ENCODE results near the gene VSTM2A.
"Not testable (repeated sequence)": the region's sequence is repeated elsewhere in the genome, so short reads cannot be mapped to it uniquely, and the experiment has no call there.

VSTM2A gene

GRCh38 chr7:54541669-54542625, at the start of gene VSTM2A:
TSS of gene VSTM2A (plus strand) at chr7:54542375. CDS start at chr7:54542731, 356 bp downstream.
- no peak for DNase-seq

- not testable (repeated sequence) for DNase-seq
Observed at GRCh38 chr7:54504531-54504930, 37.6 kb upstream of the VSTM2A start.

GRCh38 chr7:54529568-54529967, 12.6 kb upstream of the VSTM2A start:
- DNase-seq: no peak

GRCh38 chr7:54538122-54538521, 4.1 kb upstream of the VSTM2A start:
- DNase-seq: no peak

- no peak for DNase-seq
Observed at GRCh38 chr7:54543051-54543488, 895 bp downstream of the VSTM2A start.

- DNase-seq: no peak
Observed at GRCh38 chr7:54544149-54544526, 2.0 kb downstream of the VSTM2A start.

- no peak for DNase-seq
Observed at GRCh38 chr7:54544527-54545240, 2.5 kb downstream of the VSTM2A start.

GRCh38 chr7:54545241-54545563, 3.0 kb downstream of the VSTM2A start:
- DNase-seq: no peak

- DNase-seq: no peak
Observed at GRCh38 chr7:54546081-54546985, 4.2 kb downstream of the VSTM2A start.

- no peak for DNase-seq
Observed at GRCh38 chr7:54546986-54547314, 4.8 kb downstream of the VSTM2A start.

GRCh38 chr7:54550471-54550870, 8.3 kb downstream of the VSTM2A start:
- DNase-seq: no peak

GRCh38 chr7:54556121-54556520, 13.9 kb downstream of the VSTM2A start:
- DNase-seq: no peak

- no peak for DNase-seq
Observed at GRCh38 chr7:54559401-54559800, 17.2 kb downstream of the VSTM2A start.

- DNase-seq: no peak
Observed at GRCh38 chr7:54560198-54560597, 18.0 kb downstream of the VSTM2A start.

GRCh38 chr7:54560723-54561122, 18.5 kb downstream of the VSTM2A start:
- DNase-seq: no peak

- DNase-seq: no peak
Observed at GRCh38 chr7:54563329-54563916, 21.2 kb downstream of the VSTM2A start.

- DNase-seq: no peak
Observed at GRCh38 chr7:54565432-54565831, 23.3 kb downstream of the VSTM2A start.

GRCh38 chr7:54581511-54581910, 39.3 kb downstream of the VSTM2A start:
- no peak for DNase-seq

- no peak for DNase-seq
Observed at GRCh38 chr7:54591404-54592386, 49.5 kb downstream of the VSTM2A start.

GRCh38 chr7:54596747-54597146, 54.6 kb downstream of the VSTM2A start:
- DNase-seq: no peak

- no peak for DNase-seq
Observed at GRCh38 chr7:54615537-54615936, 73.4 kb downstream of the VSTM2A start.

All from suppressor macrophage treated with lipopolysaccharide for 4 hours (primary cell).